HepG2 (cell line): Measurements from ENCODE around the gene KCNQ2. TPM values are rescaled to one million over a fixed set of nuclear protein-coding genes. Genes with fewer than 3 reads are reported as not detected.

Experiments
- AFF4 ChIP-seq: sonication (generic); formaldehyde crosslinking; IDR thresholded peaks from 2 replicates; pipeline ENCODE4 v1.4.0; 2020; ENCODE audit warnings: missing genetic modification reagents
- EP300 ChIP-seq, 3 experiments: sonication (generic) in 1 of 3; formaldehyde crosslinking in 1 of 3; IDR thresholded peaks; 2 replicates each; pipeline versions ENCODE4 v1.5.1 to v1.6.1; 2011 to 2020; ENCODE audit warnings: low read depth in 2 of 3, low read length in 2 of 3, borderline replicate concordance in 1 of 3, improper control_type of control experiment in 1 of 3, mild to moderate bottlenecking in 1 of 3, missing genetic modification reagents in 1 of 3, moderate library complexity in 1 of 3
- GLMP ChIP-seq: sonication (generic); formaldehyde crosslinking; IDR thresholded peaks from 2 replicates; pipeline ENCODE4 v1.9.0; 2021; ENCODE audit warnings: missing genetic modification reagents, mild to moderate bottlenecking, borderline replicate concordance
- GMEB2 ChIP-seq: IDR thresholded peaks from 2 replicates; pipeline ENCODE4 v1.6.1; 2016; ENCODE audit warnings: missing biosample characterization, missing genetic modification reagents, low read depth
- GRHL1 ChIP-seq: sonication (generic); formaldehyde crosslinking; conservative IDR thresholded peaks from 2 replicates; pipeline ENCODE4 v1.8.0; 2022; ENCODE audit warnings: missing genetic modification reagents
- KLF12 ChIP-seq: sonication (generic); formaldehyde crosslinking; IDR thresholded peaks from 2 replicates; pipeline ENCODE4 v1.4.0; 2020; ENCODE audit warnings: missing genetic modification reagents, borderline replicate concordance
- NPAS2 ChIP-seq: sonication (generic); formaldehyde crosslinking; IDR thresholded peaks from 2 replicates; pipeline ENCODE4 v1.8.0; 2022; ENCODE audit warnings: mild to moderate bottlenecking, missing genetic modification reagents, borderline replicate concordance
- PREB ChIP-seq: sonication (generic); formaldehyde crosslinking; IDR thresholded peaks from 2 replicates; pipeline ENCODE4 v1.4.0; 2020; ENCODE audit warnings: missing genetic modification reagents
- RNF2 ChIP-seq: fragments of 450-650 bp; conservative IDR thresholded peaks from 2 replicates; pipeline ENCODE4 v1.6.1; 2016; ENCODE audit warnings: low read depth
- SMARCE1 ChIP-seq: fragments of 450-650 bp; IDR thresholded peaks from 2 replicates; pipeline ENCODE4 v1.6.1; 2017; ENCODE audit warnings: borderline replicate concordance
- SOX13 ChIP-seq, 3 experiments: fragments of 450-650 bp in 1 of 3; sonication (generic) in 1 of 3; formaldehyde crosslinking in 1 of 3; IDR thresholded peaks in 2 of 3; conservative IDR thresholded peaks in 1 of 3; 2 replicates each; pipeline versions ENCODE4 v1.5.0 to v1.6.1; 2016 to 2020; ENCODE audit warnings: antibody characterized with exemption in 1 of 3, mild to moderate bottlenecking in 1 of 3, missing compliant biosample characterization in 1 of 3, missing genetic modification reagents in 1 of 3, moderate library complexity in 1 of 3
- TCF7 ChIP-seq: sonication (generic); IDR thresholded peaks from 2 replicates; pipeline ENCODE4 v1.6.1; 2016; ENCODE audit warnings: antibody characterized with exemption, low read depth
- ZNF280B ChIP-seq: sonication (generic); formaldehyde crosslinking; IDR thresholded peaks from 2 replicates; pipeline ENCODE4 v1.5.0; 2020; ENCODE audit warnings: missing genetic modification reagents, mild to moderate bottlenecking, borderline replicate concordance
- ZNF326 ChIP-seq: sonication (generic); formaldehyde crosslinking; IDR thresholded peaks from 2 replicates; pipeline ENCODE4 v1.4.0; 2020; ENCODE audit warnings: missing genetic modification reagents, borderline replicate concordance
- ZNF570 ChIP-seq: sonication (generic); formaldehyde crosslinking; IDR thresholded peaks from 2 replicates; pipeline ENCODE4 v1.4.0; 2020; ENCODE audit warnings: mild to moderate bottlenecking, missing genetic modification reagents, borderline replicate concordance
- ZSCAN20 ChIP-seq: sonication (generic); formaldehyde crosslinking; IDR thresholded peaks from 2 replicates; pipeline ENCODE4 v1.4.0; 2020; ENCODE audit warnings: missing genetic modification reagents, mild to moderate bottlenecking, borderline replicate concordance
- polyA plus RNA-seq, 8 experiments: library from polyadenylated mRNA; depleted of rRNA in 3 of 8; stranded (reverse) in 7 of 8; unstranded in 1 of 8; fragments of >200 nt; fragmentation: Illumina TruSeq in 4 of 8; extraction: Trizol in 4 of 8; gene quantifications; 2 replicates each; pipeline versions ENCODE4 v1.2.1 to v1.2.3, GENCODE V29; 2011 to 2016; ENCODE audit warnings: low read depth in 4 of 8, missing spikeins in 1 of 8, mixed read lengths in 1 of 8; ENCODE audit not compliant: insufficient read depth in 1 of 8
- total RNA-seq, 5 experiments: library from RNA; depleted of rRNA; stranded (reverse); fragments of >200 nt; fragmentation: Illumina TruSeq; extraction: Trizol; gene quantifications; 2 replicates each; pipeline ENCODE4 v1.2.3, GENCODE V29; 2016; ENCODE audit warnings: low read depth in 1 of 5

The KCNQ2 gene
- total and polyA plus RNA-seq, 2 of the 13 experiments (the other 11 are each of a cell fraction or from before 2014, with no cell fraction given), result not detected

- TF ChIP-seq SOX13 (IDR thresholded peaks at IDR 0.05), result no peak
- TF ChIP-seq SOX13 (CRISPR knock-in tag; conservative IDR thresholded peaks at IDR 0.05 in 1 of 2, IDR thresholded peaks at IDR 0.05 in 1 of 2), result peak in 1 of 2 experiments; percentile 36; a peak in 1 of 4 replicates
- no peak for TF ChIP-seq SMARCE1
- no peak for TF ChIP-seq GLMP
- 0 out of 2 replicates have a peak, but pooled peaks have one; percentile 23 for TF ChIP-seq RNF2
- no peak for TF ChIP-seq PREB
- TF ChIP-seq ZNF326, result no peak
- TF ChIP-seq ZSCAN20, result no peak
- no peak for TF ChIP-seq KLF12 (CRISPR knock-in tag)
- TF ChIP-seq ZNF570 (CRISPR knock-in tag), result no peak
- TF ChIP-seq AFF4 (CRISPR knock-in tag), result no peak
- TF ChIP-seq GRHL1 (CRISPR knock-in tag), result no peak
- no peak for TF ChIP-seq ZNF280B (CRISPR knock-in tag)
- no peak for TF ChIP-seq GMEB2 (CRISPR knock-in tag)
- no peak for TF ChIP-seq EP300 (IDR thresholded peaks at IDR 0.05; ENCODE audit: low read depth in 2 of 2, low read length in 2 of 2)
- no peak for TF ChIP-seq EP300 (CRISPR knock-in tag; IDR thresholded peaks at IDR 0.05; ENCODE audit: borderline replicate concordance)
- TF ChIP-seq TCF7, result peak; percentile 60
- no peak for TF ChIP-seq NPAS2 (CRISPR knock-in tag)
Measured at GRCh38 chr20:63377256-63377941, 95.1 kb downstream of the KCNQ2 start (continued).
